Subcutaneous adipose tissue (tissue), 4 donors: ENCODE data around the gene TPRX2. TPM values are rescaled to one million over a fixed set of nuclear protein-coding genes. Genes with fewer than 3 reads are reported as not detected.

ENCODE experiments used
- total RNA-seq, 4 donors: library from RNA; depleted of rRNA; stranded (reverse); fragments of >200 nt; gene quantifications; one replicate each; pipeline ENCODE4 v1.1.0, GENCODE V29; 2016
- TF ChIP-seq, protein P1 (sequence below): fragments of 450-650 bp; IDR thresholded peaks from one replicate; pipeline ENCODE4 v1.5.1; 2016; ENCODE audit warnings: low read depth, mild to moderate bottlenecking, control low read depth, antibody characterized with exemption, moderate library complexity

Gene TPRX2
- total RNA-seq, 4 donors from 2014 or later, result not detected

DNA sequence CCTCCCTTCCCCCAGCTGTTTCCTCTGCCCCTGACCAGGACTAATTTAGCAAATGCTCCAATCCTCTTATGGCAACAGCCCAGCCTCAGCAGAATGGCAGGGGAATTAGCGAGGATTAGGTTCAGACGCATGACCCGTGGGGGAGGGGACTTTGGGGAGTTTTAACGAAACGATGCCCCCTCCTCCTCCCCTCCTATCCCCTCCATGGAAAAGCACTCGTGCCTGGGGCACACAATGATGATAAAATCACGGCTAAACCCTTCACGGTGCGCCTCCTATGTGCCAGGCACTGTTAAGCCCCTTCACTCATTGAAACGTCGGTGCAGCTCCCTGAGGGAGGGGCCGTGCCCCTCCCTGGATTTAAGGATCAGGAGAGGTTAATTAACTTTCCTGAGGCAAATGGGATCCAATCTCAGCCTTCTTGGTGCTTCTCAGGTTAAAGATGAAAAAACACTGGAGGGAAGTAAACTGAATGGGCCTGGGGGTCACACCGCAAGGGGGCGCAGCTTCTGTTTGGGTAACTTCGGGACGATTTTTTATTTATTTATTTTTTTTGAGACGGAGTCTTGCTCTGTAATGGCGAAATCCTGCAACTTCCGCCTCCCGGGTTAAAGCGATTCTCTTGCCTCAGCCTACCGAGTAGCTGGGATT lies 10.1 kb upstream of the TPRX2 start:
- TF ChIP-seq, protein P1, sequence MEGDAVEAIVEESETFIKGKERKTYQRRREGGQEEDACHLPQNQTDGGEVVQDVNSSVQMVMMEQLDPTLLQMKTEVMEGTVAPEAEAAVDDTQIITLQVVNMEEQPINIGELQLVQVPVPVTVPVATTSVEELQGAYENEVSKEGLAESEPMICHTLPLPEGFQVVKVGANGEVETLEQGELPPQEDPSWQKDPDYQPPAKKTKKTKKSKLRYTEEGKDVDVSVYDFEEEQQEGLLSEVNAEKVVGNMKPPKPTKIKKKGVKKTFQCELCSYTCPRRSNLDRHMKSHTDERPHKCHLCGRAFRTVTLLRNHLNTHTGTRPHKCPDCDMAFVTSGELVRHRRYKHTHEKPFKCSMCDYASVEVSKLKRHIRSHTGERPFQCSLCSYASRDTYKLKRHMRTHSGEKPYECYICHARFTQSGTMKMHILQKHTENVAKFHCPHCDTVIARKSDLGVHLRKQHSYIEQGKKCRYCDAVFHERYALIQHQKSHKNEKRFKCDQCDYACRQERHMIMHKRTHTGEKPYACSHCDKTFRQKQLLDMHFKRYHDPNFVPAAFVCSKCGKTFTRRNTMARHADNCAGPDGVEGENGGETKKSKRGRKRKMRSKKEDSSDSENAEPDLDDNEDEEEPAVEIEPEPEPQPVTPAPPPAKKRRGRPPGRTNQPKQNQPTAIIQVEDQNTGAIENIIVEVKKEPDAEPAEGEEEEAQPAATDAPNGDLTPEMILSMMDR, result no peak

GRCh38 chr19:47853003-47853402 lies 6.0 kb upstream of the TPRX2 start:
- TF ChIP-seq, protein P1, result no peak

DNA sequence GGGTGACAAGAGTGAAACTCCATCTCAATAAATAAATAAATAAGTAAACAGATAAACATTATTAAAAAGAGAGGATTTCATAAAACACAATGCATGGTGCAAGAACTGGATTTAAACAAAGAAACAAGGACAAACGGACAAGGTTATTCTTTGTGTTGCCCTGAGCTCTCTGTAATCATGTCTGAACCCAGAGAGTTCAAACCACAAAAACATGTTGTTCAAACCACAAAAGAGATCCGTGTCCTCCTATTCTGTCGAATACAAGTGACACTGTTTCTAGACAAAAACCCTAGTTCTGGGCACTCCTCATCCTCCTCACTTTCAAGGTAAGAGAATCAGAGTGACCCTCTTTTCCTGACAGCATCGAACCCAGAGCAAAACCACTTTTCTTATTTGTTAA lies 4.6 kb upstream of the TPRX2 start:
- TF ChIP-seq, protein P1, result no peak

DNA sequence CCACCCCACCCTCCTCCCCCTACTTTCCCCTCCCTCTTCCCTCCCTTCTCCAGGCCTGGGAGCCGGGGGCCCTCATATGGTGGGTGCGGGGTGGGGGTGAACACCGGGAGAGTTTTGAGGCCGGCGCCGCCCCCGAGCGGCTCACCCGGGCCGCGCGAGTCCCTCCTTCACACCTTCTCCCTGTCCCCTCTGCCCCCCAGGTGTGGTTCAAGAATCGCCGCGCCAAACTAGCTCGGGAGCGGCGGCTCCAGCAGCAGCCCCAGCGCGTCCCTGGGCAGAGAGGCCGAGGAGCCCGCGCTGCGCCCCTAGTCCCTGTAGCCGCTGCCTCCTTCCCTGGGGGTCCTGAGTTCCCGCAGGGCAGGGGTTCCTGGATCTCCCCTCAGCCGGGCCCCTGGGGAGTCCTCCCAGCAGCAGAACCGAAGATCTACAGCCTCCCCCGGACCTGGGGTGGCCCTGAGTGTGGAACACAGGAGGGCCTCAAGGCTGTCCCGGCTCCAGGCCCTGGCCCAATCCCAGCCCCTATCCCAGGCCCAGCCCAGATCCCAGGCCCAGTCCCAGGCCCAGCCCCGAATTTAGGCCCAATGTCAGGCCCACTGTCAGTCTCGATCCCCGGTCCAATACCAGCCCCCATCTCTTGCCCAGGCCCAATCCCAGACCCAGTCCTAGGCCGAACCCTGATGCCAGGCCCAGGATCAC lies 1.7 kb downstream of the TPRX2 start:
- TF ChIP-seq, protein P1, result no peak

- TF ChIP-seq, protein P1, result no peak
Measured at GRCh38 chr19:47861630-47862029, 2.6 kb downstream of the TPRX2 start.

DNA sequence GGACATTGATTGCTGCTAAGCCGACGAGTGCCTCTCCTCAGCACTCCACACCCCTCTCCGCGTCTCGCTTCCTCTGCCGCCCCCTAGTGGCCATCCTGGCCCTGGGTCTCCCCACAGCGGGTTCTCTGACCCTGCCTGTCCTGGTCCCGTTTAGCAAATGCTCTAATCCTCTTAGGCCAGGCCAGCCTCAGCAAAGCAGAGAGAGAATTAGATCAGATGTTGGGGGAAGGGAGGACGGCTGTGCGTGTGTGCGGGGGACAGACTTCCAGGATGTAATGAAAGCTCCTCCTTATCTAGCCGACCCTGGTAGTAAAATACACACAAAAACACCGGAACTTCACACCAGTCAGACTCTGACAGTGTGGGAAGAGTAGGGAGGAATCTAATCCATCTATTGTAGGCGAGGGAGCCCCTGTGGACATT lies 4.5 kb downstream of the TPRX2 start:
- TF ChIP-seq, protein P1, result no peak

DNA sequence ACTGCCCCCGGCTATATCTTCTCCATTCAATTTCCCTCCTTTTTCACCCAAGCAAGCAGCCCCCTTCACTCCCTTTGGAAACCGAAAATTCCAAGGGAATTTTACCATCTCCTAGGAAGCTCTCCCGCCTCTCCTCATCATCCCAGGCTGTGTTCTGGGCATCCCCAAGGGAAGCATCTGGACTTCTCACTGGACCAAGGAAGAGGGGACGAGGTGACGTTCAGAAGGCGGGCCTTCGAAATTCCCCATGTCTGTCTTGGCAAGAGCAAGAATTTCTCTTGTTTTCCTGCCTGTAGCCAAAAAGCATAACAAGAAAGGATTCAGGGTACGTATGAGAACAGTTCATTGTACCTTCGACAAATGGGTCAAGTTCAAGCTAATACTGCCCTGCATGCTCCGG lies 6.1 kb downstream of the TPRX2 start:
- TF ChIP-seq, protein P1, result no peak
